HG03025 (cell line): ENCODE measurements around the gene FAAP24.
"Not testable (repeated sequence)": the region's sequence is repeated elsewhere in the genome, so short reads cannot be mapped to it uniquely, and the experiment has no call there.

ENCODE experiments used
- ATAC-seq: cut with Tn5 transposase; IDR thresholded peaks from one replicate; pipeline ENCODE4 v1.9.1; 2021; ENCODE audit warnings: mild to moderate bottlenecking, moderate library complexity; ENCODE audit not compliant: unreplicated experiment, low FRiP score

FAAP24 gene

GRCh38 chr19:32997716-32998355 is 25.8 kb downstream of the FAAP24 start:
- no peak for ATAC-seq

- no peak for ATAC-seq
Measured at GRCh38 chr19:32998722-32999121, 26.7 kb downstream of the FAAP24 start.

- no peak for ATAC-seq
Measured at GRCh38 chr19:33000510-33000909, 28.5 kb downstream of the FAAP24 start.

- no peak for ATAC-seq
Measured at GRCh38 chr19:33000910-33001309, 28.9 kb downstream of the FAAP24 start.

- ATAC-seq, result not testable (repeated sequence)
Measured at GRCh38 chr19:33002126-33002865, 30.3 kb downstream of the FAAP24 start.

GRCh38 chr19:33003424-33004024 is 31.5 kb downstream of the FAAP24 start:
- ATAC-seq, result not testable (repeated sequence)

- no peak for ATAC-seq
Measured at GRCh38 chr19:33005440-33005839, 33.4 kb downstream of the FAAP24 start.

GRCh38 chr19:33008738-33009137 is 36.7 kb downstream of the FAAP24 start:
- ATAC-seq, result no peak

- ATAC-seq, result not testable (repeated sequence)
Measured at GRCh38 chr19:33010891-33011290, 38.8 kb downstream of the FAAP24 start.

- ATAC-seq, result no peak
Measured at GRCh38 chr19:33022472-33023116, 50.6 kb downstream of the FAAP24 start.

GRCh38 chr19:33024398-33024797 is 52.4 kb downstream of the FAAP24 start:
- no peak for ATAC-seq

- ATAC-seq, result not testable (repeated sequence)
Measured at GRCh38 chr19:33025468-33026238, 53.6 kb downstream of the FAAP24 start.

- not testable (repeated sequence) for ATAC-seq
Measured at GRCh38 chr19:33026602-33027001, 54.6 kb downstream of the FAAP24 start.
